Upper lobe of right lung (tissue), 1 donor: ENCODE measurements around the gene KEL. TPM values are rescaled to one million over a fixed set of nuclear protein-coding genes. Genes with fewer than 3 reads are reported as not detected.

ENCODE experiments used
- ATAC-seq: fragments of 200-7000 bp; cut with Tn5 transposase; one replicate; pipeline ENCODE4 v1.9.1; 2020; ENCODE audit warnings: mild to moderate bottlenecking, moderate library complexity
- DNase-seq: peaks from one replicate; pipeline ENCODE4 v3.0.0-alpha.2; 2020
- H3K27ac ChIP-seq: fragments of 200-600 bp; one replicate; pipeline ENCODE4 v1.8.0; 2022
- H3K27me3 ChIP-seq: fragments of 200-600 bp; one replicate; pipeline ENCODE4 v1.8.0; 2022; ENCODE audit warnings: mild to moderate bottlenecking
- H3K36me3 ChIP-seq: fragments of 200-600 bp; one replicate; pipeline ENCODE4 v1.8.0; 2022
- H3K4me1 ChIP-seq: fragments of 200-600 bp; one replicate; pipeline ENCODE4 v1.8.0; 2022
- H3K4me3 ChIP-seq: fragments of 200-600 bp; one replicate; pipeline ENCODE4 v1.8.0; 2022; ENCODE audit warnings: mild to moderate bottlenecking
- H3K9me3 ChIP-seq: fragments of 200-600 bp; one replicate; pipeline ENCODE4 v1.8.0; 2022
- CTCF ChIP-seq: fragments of 200-600 bp; IDR thresholded peaks from one replicate; pipeline ENCODE4 v1.8.0; 2022; ENCODE audit warnings: antibody characterized with exemption
- intact Hi-C: fragments of 100-400 bp; cut with DNase I; formaldehyde crosslinking; loops from one replicate; pipeline ENCODE4 v1.11.0; 2022
- total RNA-seq: library from RNA; stranded (reverse); fragmentation: NEBNext Ultra II Directional; extraction: Animal tissue kit (Norgen Biotek cat#: 25700); gene quantifications from one replicate; pipeline ENCODE4 v1.2.1, GENCODE V29; 2021
- donor health status: DM: no; HTN: yes; CAD: no; lungs with severe emphysema.

KEL gene
- total RNA-seq, 1 donor from 2014 or later, result 0.87 TPM

GRCh38 chr7:142896741-142897379, 65.3 kb downstream of the KEL start:
- ATAC-seq, result no peak
- no peak for DNase-seq
- intact Hi-C loops, result no loop called here
- Histone ChIP-seq H3K9me3 (no peaks in the 10 kb centered on the region), H3K36me3 (no peaks in the 10 kb centered on the region), H3K27me3 (no peaks in the 10 kb centered on the region), H3K4me3 (no peak overlapping the region), H3K27ac (no peak overlapping the region), H3K4me1 (no peaks in the 10 kb centered on the region)
- no peak for TF ChIP-seq CTCF

DNA sequence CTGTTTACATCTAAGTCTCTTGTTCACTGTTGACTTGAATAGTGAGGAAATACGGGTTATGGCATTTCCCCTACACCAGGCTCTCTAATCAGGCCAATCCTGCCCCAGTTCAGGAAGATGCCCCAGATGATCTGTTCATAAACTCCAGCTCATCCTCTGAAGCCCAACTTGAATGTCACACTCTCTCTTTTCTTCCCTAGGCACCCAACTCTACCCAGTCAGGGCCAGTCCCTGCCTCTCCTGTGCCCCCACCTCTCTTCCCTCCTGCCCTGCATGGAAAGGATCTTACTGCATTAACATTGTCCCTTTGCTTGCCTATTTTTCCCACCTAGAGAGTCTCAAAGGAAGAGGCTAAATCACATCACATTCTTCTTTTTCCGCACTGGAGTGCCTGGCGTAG, 66.0 kb downstream of the KEL start:
- Histone ChIP-seq H3K36me3 (no peaks in the 10 kb centered on the region), H3K9me3 (no peaks in the 10 kb centered on the region), H3K4me3 (no peak overlapping the region), H3K27me3 (no peaks in the 10 kb centered on the region), H3K4me1 (no peaks in the 10 kb centered on the region), H3K27ac (no peak overlapping the region)
- DNase-seq, result no peak
- no peak for TF ChIP-seq CTCF
- intact Hi-C loops, result no loop called here
- no peak for ATAC-seq

DNA sequence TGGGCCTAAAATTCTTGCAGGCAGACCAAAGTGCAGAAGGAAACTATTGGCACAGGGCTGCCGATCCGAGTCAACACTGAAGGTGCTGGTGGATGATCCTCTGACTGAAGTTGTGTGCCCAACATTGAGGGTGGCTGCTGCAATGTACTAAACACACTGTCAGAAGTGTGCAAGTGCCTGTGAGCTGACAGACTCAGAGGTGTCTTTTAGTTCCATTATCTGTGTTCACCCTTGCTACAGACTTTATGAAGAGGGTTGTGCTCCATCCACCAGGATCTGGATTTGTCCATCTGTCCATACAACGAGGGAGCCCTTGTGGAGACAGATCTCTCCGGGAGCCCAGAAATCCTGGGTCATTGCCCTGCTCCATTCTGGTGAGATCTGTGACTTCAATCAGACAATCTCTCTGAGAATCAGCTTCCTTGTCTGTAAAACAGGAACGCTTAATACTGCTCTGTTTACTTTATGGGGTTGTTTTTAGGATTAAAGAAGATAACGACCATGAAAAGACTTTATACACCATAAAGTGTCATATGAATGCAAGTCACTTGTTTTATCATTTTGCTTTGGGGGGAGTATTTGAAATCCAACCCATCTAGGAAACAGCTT, 67.1 kb downstream of the KEL start:
- intact Hi-C loops, result no loop called here
- no peak for ATAC-seq

DNA sequence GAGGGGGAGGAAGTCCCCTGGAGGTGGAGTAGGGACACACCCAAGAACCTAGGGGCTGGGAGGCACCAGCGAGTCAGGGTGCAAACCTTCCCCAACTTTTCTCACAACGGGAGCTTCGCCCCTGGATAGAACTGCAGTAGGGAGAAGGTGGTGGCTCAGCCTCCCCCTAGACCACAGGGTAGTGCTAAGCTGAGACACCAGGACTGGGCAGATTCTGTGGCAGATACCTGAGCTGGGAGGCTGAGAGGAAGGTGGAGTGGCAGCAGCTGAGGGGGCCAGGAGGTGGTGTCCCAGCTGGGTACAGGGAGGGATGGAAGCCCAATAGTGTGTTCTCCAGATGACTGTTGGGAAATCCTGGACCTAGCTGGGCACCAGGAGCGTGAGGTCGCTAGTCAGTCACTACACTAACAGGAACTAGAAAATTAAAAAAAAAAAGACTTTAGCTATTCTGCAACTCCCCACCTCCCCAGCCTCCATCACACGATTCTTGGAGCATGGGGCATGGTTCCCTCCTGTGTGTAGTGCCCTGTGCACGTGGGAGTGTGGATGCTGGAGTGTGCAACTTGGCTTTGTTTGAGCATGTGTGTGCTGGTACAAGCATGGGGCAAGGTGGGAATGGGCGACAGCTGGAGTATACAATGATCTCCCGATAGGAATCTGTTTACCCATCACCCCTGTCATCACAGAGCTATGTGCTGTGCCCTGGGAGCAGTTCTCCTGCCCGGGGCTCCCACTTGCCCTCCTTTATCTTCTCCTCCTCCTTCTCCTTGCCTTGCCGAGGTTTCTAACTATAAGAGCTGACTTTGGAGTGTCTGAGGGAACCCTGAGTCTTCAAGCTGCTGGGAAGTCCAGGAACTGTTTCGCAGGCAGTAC, 67.8 kb downstream of the KEL start:
- Histone ChIP-seq H3K27ac (no peak overlapping the region), H3K36me3 (no peaks in the 10 kb centered on the region), H3K4me3 (no peak overlapping the region), H3K27me3 (no peaks in the 10 kb centered on the region), H3K4me1 (no peaks in the 10 kb centered on the region), H3K9me3 (no peaks in the 10 kb centered on the region)
- DNase-seq, result no peak
- TF ChIP-seq CTCF, result no peak
- intact Hi-C loops, result no loop called here
- ATAC-seq, result no peak

More for the DNA sequence above, 67.1 kb downstream of the KEL start:
- H3K9me3 ChIP-seq, result no peaks in the 10 kb centered on the region
- no peak for DNase-seq
- H3K4me3 ChIP-seq, result no peak overlapping the region
- no peaks in the 10 kb centered on the region for H3K27me3 ChIP-seq
- no peaks in the 10 kb centered on the region for H3K4me1 ChIP-seq
- no peaks in the 10 kb centered on the region for H3K36me3 ChIP-seq
- H3K27ac ChIP-seq, result no peak overlapping the region
- no peak for TF ChIP-seq CTCF

GRCh38 chr7:142892951-142893350, 69.2 kb downstream of the KEL start:
- H3K4me1 ChIP-seq, result no peaks in the 10 kb centered on the region
- H3K9me3 ChIP-seq, result no peaks in the 10 kb centered on the region
- no peaks in the 10 kb centered on the region for H3K36me3 ChIP-seq
- no peak for TF ChIP-seq CTCF
- H3K27ac ChIP-seq, result no peak overlapping the region
- no peak for ATAC-seq
- no peak for DNase-seq
- no peaks in the 10 kb centered on the region for H3K27me3 ChIP-seq
- no peak overlapping the region for H3K4me3 ChIP-seq
- intact Hi-C loops, result no loop called here
